ENCODE measurements around the gene BTBD18.

GRCh38 chr11:57703341-57703740, 48.3 kb downstream of the BTBD18 start:
- TF ChIP-seq, protein P1, sequence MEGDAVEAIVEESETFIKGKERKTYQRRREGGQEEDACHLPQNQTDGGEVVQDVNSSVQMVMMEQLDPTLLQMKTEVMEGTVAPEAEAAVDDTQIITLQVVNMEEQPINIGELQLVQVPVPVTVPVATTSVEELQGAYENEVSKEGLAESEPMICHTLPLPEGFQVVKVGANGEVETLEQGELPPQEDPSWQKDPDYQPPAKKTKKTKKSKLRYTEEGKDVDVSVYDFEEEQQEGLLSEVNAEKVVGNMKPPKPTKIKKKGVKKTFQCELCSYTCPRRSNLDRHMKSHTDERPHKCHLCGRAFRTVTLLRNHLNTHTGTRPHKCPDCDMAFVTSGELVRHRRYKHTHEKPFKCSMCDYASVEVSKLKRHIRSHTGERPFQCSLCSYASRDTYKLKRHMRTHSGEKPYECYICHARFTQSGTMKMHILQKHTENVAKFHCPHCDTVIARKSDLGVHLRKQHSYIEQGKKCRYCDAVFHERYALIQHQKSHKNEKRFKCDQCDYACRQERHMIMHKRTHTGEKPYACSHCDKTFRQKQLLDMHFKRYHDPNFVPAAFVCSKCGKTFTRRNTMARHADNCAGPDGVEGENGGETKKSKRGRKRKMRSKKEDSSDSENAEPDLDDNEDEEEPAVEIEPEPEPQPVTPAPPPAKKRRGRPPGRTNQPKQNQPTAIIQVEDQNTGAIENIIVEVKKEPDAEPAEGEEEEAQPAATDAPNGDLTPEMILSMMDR (IDR thresholded peaks at IDR 0.05) = no peak
- TF ChIP-seq POLR2AphosphoS5 (IDR thresholded peaks at IDR 0.05) = no peak
